Body of pancreas (tissue), 4 donors: ENCODE measurements around the gene ASTN2. TPM values are rescaled to one million over a fixed set of nuclear protein-coding genes. Genes with fewer than 3 reads are reported as not detected.

Experiments used
- ATAC-seq: fragments of 150-250 bp; one replicate; pipeline ENCODE4 v1.9.1; 2016
- DNase-seq, 4 donors: peaks; one replicate each; pipeline ENCODE4 v3.0.0-alpha.2; 2019
- H3K27ac ChIP-seq, 4 donors: fragments of 200-600 bp; sonication (generic); 1 replicate in 3 of 4; 2 replicates in 1 of 4; pipeline versions ENCODE4 v1.5.1 to v1.6.1; 2016 to 2019; ENCODE audit warnings: mild to moderate bottlenecking in 1 of 4, mixed read lengths in 1 of 4, moderate library complexity in 1 of 4
- H3K27me3 ChIP-seq, 2 donors: fragments of 200-600 bp; sonication (generic); one replicate each; pipeline ENCODE4 v1.6.0; 2016; ENCODE audit warnings: mild to moderate bottlenecking in 1 of 2
- H3K36me3 ChIP-seq, 2 donors: fragments of 200-600 bp; sonication (generic); replicated peaks in 1 of 2; 2 replicates each; pipeline ENCODE4 v1.5.1; 2016; ENCODE audit warnings: low read depth in 2 of 2; ENCODE audit not compliant: insufficient read depth in 1 of 2
- H3K4me1 ChIP-seq: fragments of 200-600 bp; sonication (generic); one replicate; pipeline ENCODE4 v1.6.0; 2016
- H3K4me3 ChIP-seq, 2 donors: fragments of 200-600 bp; sonication (generic); 1 replicate in 1 of 2; 2 replicates in 1 of 2; pipeline ENCODE4 v1.5.1; 2016 to 2019
- H3K9me3 ChIP-seq, 3 donors: fragments of 200-600 bp; sonication (generic); 1 replicate in 2 of 3; 2 replicates in 1 of 3; pipeline ENCODE4 v1.5.1; 2016
- POLR2A ChIP-seq, 3 donors: fragments of 450-650 bp; IDR thresholded peaks; one replicate each; pipeline ENCODE4 v1.6.1; 2016; ENCODE audit warnings: antibody characterized with exemption in 3 of 3, mild to moderate bottlenecking in 2 of 3
- WGBS, 2 donors: methylation state at CpG; one replicate each; pipeline ENCODE4 v1.1.5; 2017; 5-methylcytosine and 5-hydroxymethylcytosine counted together
- intact Hi-C: fragments of 100-400 bp; cut with DNase I; formaldehyde crosslinking; loops from one replicate; pipeline ENCODE4 v1.15.1; 2023
- total RNA-seq, 2 donors: library from RNA; depleted of rRNA; stranded (reverse); fragments of >200 nt; gene quantifications; one replicate each; pipeline ENCODE4 v1.1.0, GENCODE V29; 2016
- TF ChIP-seq, protein P1 (sequence below), 7 experiments: fragments of 450-650 bp in 4 of 7; fragments of 200-600 bp in 3 of 7; sonication (generic) in 3 of 7; IDR thresholded peaks; one replicate each; pipeline ENCODE4 v1.5.1; 2016 to 2019; ENCODE audit warnings: antibody characterized with exemption in 7 of 7

ASTN2 gene
- total RNA-seq, 2 donors from 2014 or later = 8.2 to 9.6 TPM

- Histone ChIP-seq H3K36me3 (no peaks in the 10 kb centered on the region), H3K4me1 (no peaks in the 10 kb centered on the region), H3K27me3 (no peaks in the 10 kb centered on the region), H3K27ac (no peak overlapping the region), H3K9me3 (no peaks in the 10 kb centered on the region), H3K4me3 (no peak overlapping the region)
- ATAC-seq (no peak), DNase-seq (no peak)
- no peak for TF ChIP-seq POLR2A (IDR thresholded peaks at IDR 0.05)
- TF ChIP-seq, protein P1, sequence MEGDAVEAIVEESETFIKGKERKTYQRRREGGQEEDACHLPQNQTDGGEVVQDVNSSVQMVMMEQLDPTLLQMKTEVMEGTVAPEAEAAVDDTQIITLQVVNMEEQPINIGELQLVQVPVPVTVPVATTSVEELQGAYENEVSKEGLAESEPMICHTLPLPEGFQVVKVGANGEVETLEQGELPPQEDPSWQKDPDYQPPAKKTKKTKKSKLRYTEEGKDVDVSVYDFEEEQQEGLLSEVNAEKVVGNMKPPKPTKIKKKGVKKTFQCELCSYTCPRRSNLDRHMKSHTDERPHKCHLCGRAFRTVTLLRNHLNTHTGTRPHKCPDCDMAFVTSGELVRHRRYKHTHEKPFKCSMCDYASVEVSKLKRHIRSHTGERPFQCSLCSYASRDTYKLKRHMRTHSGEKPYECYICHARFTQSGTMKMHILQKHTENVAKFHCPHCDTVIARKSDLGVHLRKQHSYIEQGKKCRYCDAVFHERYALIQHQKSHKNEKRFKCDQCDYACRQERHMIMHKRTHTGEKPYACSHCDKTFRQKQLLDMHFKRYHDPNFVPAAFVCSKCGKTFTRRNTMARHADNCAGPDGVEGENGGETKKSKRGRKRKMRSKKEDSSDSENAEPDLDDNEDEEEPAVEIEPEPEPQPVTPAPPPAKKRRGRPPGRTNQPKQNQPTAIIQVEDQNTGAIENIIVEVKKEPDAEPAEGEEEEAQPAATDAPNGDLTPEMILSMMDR (IDR thresholded peaks at IDR 0.05) = no peak
- intact Hi-C loops = no loop called here
- 42 to 86% methylated on average over 1 of the region's 1 CpG for WGBS, 2 donors
Measured at GRCh38 chr9:116673375-116673774, 741.5 kb downstream of the ASTN2 start.

DNA sequence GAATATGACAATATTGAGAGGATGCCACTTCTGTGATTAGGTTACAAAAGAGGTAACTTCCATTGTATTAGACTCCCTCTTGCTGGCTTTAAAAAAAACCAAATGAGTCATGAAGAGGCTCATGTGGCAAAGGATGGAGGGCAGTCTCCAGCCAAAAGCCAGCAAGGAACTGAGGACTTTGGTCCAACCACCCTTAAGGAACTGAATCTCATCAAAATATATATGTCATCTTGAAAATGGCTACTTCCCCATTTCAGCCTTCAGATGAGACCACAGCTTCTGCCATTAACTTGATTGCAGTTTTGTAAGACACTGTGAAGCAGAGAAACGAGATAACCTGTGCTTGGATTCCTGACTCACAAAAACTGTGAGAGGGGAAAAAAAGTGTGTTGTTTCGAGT, 743.3 kb downstream of the ASTN2 start:
- no peak overlapping the region for H3K4me3 ChIP-seq
- H3K4me1 ChIP-seq = no peaks in the 10 kb centered on the region
- intact Hi-C loops = no loop called here
- H3K27ac ChIP-seq = no peak overlapping the region
- no peaks in the 10 kb centered on the region for H3K27me3 ChIP-seq
- no peak for DNase-seq
- H3K9me3 ChIP-seq = no peaks in the 10 kb centered on the region
- H3K36me3 ChIP-seq = no peaks in the 10 kb centered on the region
- WGBS, 2 donors = 79 to 88% methylated on average over 2 of the region's 2 CpGs
- TF ChIP-seq, protein P1 (IDR thresholded peaks at IDR 0.05) = no peak
- no peak for TF ChIP-seq POLR2A (IDR thresholded peaks at IDR 0.05)
- no peak for ATAC-seq

- intact Hi-C loops = no loop called here
- TF ChIP-seq POLR2A (IDR thresholded peaks at IDR 0.05) = no peak
- TF ChIP-seq, protein P1 (IDR thresholded peaks at IDR 0.05) = no peak
- DNase-seq (no peak), ATAC-seq (no peak)
- Histone ChIP-seq H3K27ac (no peak overlapping the region), H3K36me3 (no peaks in the 10 kb centered on the region), H3K27me3 (no peaks in the 10 kb centered on the region), H3K4me3 (no peak overlapping the region), H3K9me3 (no peaks in the 10 kb centered on the region), H3K4me1 (no peaks in the 10 kb centered on the region)
- WGBS, 2 donors = 90 to 98% methylated on average over 4 of the region's 4 CpGs
Measured at GRCh38 chr9:116668970-116669695, 745.7 kb downstream of the ASTN2 start.

DNA sequence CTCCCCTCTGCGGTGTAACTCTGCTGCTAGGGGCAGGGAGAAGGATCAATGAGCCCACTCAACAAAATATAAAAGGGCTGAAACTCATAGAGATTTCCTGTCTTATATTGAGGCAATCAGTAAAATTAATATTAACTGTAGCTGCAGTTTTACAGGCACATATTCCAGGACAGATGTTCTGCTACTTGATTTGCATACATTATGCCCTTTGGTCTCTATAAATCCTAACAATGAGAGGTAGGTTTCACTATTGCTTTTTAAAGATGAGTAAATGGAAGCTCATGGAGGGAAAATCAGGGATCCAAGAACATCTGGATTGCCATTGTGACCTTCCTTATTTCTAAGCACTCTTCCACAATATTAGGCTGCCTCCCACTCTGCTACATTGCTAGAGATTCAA, 751.3 kb downstream of the ASTN2 start:
- TF ChIP-seq POLR2A (IDR thresholded peaks at IDR 0.05) = no peak
- TF ChIP-seq, protein P1 (IDR thresholded peaks at IDR 0.05) = no peak
- Histone ChIP-seq H3K36me3 (no peaks in the 10 kb centered on the region), H3K9me3 (no peaks in the 10 kb centered on the region), H3K4me3 (no peak overlapping the region), H3K27me3 (no peaks in the 10 kb centered on the region), H3K27ac (no peak overlapping the region), H3K4me1 (no peaks in the 10 kb centered on the region)
- 95 to 100% methylated on average over 1 of the region's 1 CpG for WGBS, 2 donors
- ATAC-seq (no peak), DNase-seq (no peak)
- intact Hi-C loops = no loop called here
